RPMI8226 (cell line): ENCODE results near the gene TJP3.

Source experiments
- DNase-seq: peaks from one replicate; pipeline ENCODE4 v3.0.0-alpha.2; 2015

The TJP3 gene

GRCh38 chr19:3785938-3786824, 78.0 kb downstream of the TJP3 start, which contains the start of gene MATK:
Gene MATK, minus strand, starts transcription at chr19:3786381. Its CDS starts 1,246 bp downstream, at chr19:3785135.
- DNase-seq: no peak

- DNase-seq: no peak
Measured at GRCh38 chr19:3788996-3789778, 81.0 kb downstream of the TJP3 start.

- DNase-seq: no peak
Measured at GRCh38 chr19:3790209-3790734, 82.1 kb downstream of the TJP3 start.

- DNase-seq: no peak
Measured at GRCh38 chr19:3790941-3791340, 82.8 kb downstream of the TJP3 start.

- no peak for DNase-seq
Measured at GRCh38 chr19:3792114-3792513, 83.9 kb downstream of the TJP3 start.

GRCh38 chr19:3793799-3794198, 85.6 kb downstream of the TJP3 start:
- DNase-seq: no peak

- no peak for DNase-seq
Measured at GRCh38 chr19:3796358-3796757, 88.2 kb downstream of the TJP3 start.

- DNase-seq: no peak
Measured at GRCh38 chr19:3798137-3798536, 90.0 kb downstream of the TJP3 start.
